ENCODE measurements around the gene RPS27A.

- TF ChIP-seq, protein P1, sequence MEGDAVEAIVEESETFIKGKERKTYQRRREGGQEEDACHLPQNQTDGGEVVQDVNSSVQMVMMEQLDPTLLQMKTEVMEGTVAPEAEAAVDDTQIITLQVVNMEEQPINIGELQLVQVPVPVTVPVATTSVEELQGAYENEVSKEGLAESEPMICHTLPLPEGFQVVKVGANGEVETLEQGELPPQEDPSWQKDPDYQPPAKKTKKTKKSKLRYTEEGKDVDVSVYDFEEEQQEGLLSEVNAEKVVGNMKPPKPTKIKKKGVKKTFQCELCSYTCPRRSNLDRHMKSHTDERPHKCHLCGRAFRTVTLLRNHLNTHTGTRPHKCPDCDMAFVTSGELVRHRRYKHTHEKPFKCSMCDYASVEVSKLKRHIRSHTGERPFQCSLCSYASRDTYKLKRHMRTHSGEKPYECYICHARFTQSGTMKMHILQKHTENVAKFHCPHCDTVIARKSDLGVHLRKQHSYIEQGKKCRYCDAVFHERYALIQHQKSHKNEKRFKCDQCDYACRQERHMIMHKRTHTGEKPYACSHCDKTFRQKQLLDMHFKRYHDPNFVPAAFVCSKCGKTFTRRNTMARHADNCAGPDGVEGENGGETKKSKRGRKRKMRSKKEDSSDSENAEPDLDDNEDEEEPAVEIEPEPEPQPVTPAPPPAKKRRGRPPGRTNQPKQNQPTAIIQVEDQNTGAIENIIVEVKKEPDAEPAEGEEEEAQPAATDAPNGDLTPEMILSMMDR (IDR thresholded peaks at IDR 0.05), result no peak
- TF ChIP-seq POLR2A (IDR thresholded peaks at IDR 0.05), result no peak
- TF ChIP-seq POLR2AphosphoS5 (IDR thresholded peaks at IDR 0.05), result no peak
Measured at GRCh38 chr2:55269645-55269990, 37.1 kb downstream of the RPS27A start.
